Upper lobe of left lung (tissue), 6 donors: ENCODE results near the gene FN3KRP. TPM values are rescaled to one million over a fixed set of nuclear protein-coding genes. Genes with fewer than 3 reads are reported as not detected.
A peak's percentile ranks its signal among the peaks of the same experiment; 100 is the strongest.

ENCODE experiments used
- ATAC-seq, 2 donors: fragments of 200-7000 bp; cut with Tn5 transposase; one replicate each; pipeline ENCODE4 v1.9.1; 2022; ENCODE audit warnings: mild to moderate bottlenecking in 2 of 2, moderate library complexity in 2 of 2; ENCODE audit not compliant: low FRiP score in 2 of 2
- DNase-seq, 2 donors: peaks; one replicate each; pipeline ENCODE4 v3.0.0-alpha.2; 2019 to 2020
- H3K27ac ChIP-seq, 4 donors: fragments of 200-600 bp; sonication (generic); one replicate each; pipeline ENCODE4 v1.5.1; 2016 to 2019
- H3K27me3 ChIP-seq, 4 donors: fragments of 200-600 bp; sonication (generic); one replicate each; pipeline ENCODE4 v1.5.1; 2017 to 2019
- H3K36me3 ChIP-seq, 4 donors: fragments of 200-600 bp; sonication (generic); one replicate each; pipeline ENCODE4 v1.5.1; 2016 to 2019
- H3K4me1 ChIP-seq, 4 donors: fragments of 200-600 bp; sonication (generic); one replicate each; pipeline ENCODE4 v1.5.1; 2018 to 2019
- H3K4me3 ChIP-seq, 4 donors: fragments of 200-600 bp; sonication (generic); one replicate each; pipeline ENCODE4 v1.5.1; 2017 to 2019; ENCODE audit warnings: mild to moderate bottlenecking in 2 of 4, moderate library complexity in 1 of 4
- H3K9me3 ChIP-seq, 4 donors: fragments of 200-600 bp; sonication (generic); one replicate each; pipeline ENCODE4 v1.5.1; 2018 to 2019
- EP300 ChIP-seq, 4 donors: sonication (generic); formaldehyde crosslinking; IDR thresholded peaks; one replicate each; pipeline ENCODE4 v1.5.1; 2017; ENCODE audit warnings: antibody characterized with exemption in 4 of 4, control low read depth in 2 of 4
- POLR2A ChIP-seq, 4 donors: fragments of 450-650 bp; IDR thresholded peaks; one replicate each; pipeline ENCODE4 v1.5.1; 2016 to 2017; ENCODE audit warnings: antibody characterized with exemption in 4 of 4, mild to moderate bottlenecking in 2 of 4
- POLR2AphosphoS5 ChIP-seq, 2 donors: sonication (generic); formaldehyde crosslinking; IDR thresholded peaks; one replicate each; pipeline ENCODE4 v1.5.1; 2017; ENCODE audit warnings: antibody characterized with exemption in 2 of 2
- WGBS, 2 donors: methylation state at CpG; one replicate each; pipeline ENCODE4 v1.1.5; 2017 to 2018; 5-methylcytosine and 5-hydroxymethylcytosine counted together
- total RNA-seq, 6 donors: library from RNA; depleted of rRNA in 4 of 6; stranded (reverse); fragments of >200 nt in 4 of 6; gene quantifications; one replicate each; pipeline versions ENCODE4 v1.1.0 to v1.2.1, GENCODE V29; 2016 to 2021
- TF ChIP-seq, protein P1 (sequence below), 6 experiments: fragments of 450-650 bp in 4 of 6; fragments of 200-600 bp in 2 of 6; sonication (generic) in 2 of 6; IDR thresholded peaks; one replicate each; pipeline ENCODE4 v1.5.1; 2016 to 2019; ENCODE audit warnings: antibody characterized with exemption in 6 of 6
- donor health status: DM: no; HTN: no; CAD: no; lungs with moderate emphysema.
- donor health status: DM: no; HTN: yes; CAD: no; lungs with severe emphysema.

Gene FN3KRP
- total RNA-seq, 6 donors from 2014 or later: 14.7 to 94.3 (median 28.8) TPM

DNA sequence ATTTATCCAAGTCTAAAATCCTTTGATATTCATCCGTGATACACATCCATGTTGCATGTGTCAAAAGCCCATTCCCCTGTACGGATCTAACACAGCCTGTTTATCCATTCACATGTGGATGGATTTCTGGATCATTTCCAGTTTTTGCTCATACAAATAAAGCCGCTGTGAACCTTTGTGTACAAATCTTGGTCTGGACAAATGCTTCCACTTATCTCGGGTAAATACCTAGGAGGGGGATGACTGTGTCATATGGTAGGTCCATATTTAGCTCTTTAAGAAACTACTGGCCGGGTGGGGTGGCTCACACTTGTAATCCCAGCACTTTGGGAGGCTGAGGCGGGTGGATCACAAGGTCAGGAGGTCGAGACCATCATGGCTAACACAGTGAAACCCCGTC is 29.0 kb downstream of the FN3KRP start:
- Histone ChIP-seq H3K27ac (no peak overlapping the region), H3K9me3 (peaks cover 0 to 10% (median 2%) of the 10 kb centered on the region in 4 donors), H3K4me3 (no peak overlapping the region), H3K27me3 (no peaks in the 10 kb centered on the region), H3K36me3 (peaks cover 9 to 26% (median 21%) of the 10 kb centered on the region in 4 donors), H3K4me1 (no peaks in the 10 kb centered on the region)
- no peak for DNase-seq
- WGBS, 2 donors: 66 to 71% methylated on average over 8 of the region's 8 CpGs
- no peak for ATAC-seq
- no peak for TF ChIP-seq POLR2AphosphoS5 (IDR thresholded peaks at IDR 0.05)
- TF ChIP-seq POLR2A (IDR thresholded peaks at IDR 0.05): no peak
- TF ChIP-seq, protein P1, sequence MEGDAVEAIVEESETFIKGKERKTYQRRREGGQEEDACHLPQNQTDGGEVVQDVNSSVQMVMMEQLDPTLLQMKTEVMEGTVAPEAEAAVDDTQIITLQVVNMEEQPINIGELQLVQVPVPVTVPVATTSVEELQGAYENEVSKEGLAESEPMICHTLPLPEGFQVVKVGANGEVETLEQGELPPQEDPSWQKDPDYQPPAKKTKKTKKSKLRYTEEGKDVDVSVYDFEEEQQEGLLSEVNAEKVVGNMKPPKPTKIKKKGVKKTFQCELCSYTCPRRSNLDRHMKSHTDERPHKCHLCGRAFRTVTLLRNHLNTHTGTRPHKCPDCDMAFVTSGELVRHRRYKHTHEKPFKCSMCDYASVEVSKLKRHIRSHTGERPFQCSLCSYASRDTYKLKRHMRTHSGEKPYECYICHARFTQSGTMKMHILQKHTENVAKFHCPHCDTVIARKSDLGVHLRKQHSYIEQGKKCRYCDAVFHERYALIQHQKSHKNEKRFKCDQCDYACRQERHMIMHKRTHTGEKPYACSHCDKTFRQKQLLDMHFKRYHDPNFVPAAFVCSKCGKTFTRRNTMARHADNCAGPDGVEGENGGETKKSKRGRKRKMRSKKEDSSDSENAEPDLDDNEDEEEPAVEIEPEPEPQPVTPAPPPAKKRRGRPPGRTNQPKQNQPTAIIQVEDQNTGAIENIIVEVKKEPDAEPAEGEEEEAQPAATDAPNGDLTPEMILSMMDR (IDR thresholded peaks at IDR 0.05): no peak
- no peak for TF ChIP-seq EP300 (IDR thresholded peaks at IDR 0.05)

GRCh38 chr17:82748756-82749155 is 32.2 kb downstream of the FN3KRP start:
- no peak for TF ChIP-seq POLR2A (IDR thresholded peaks at IDR 0.05)
- TF ChIP-seq, protein P1 (IDR thresholded peaks at IDR 0.05): no peak
- TF ChIP-seq EP300 (IDR thresholded peaks at IDR 0.05): no peak
- no peak for TF ChIP-seq POLR2AphosphoS5 (IDR thresholded peaks at IDR 0.05)
- Histone ChIP-seq H3K4me1 (peaks cover 10 to 20% (median 12%) of the 10 kb centered on the region in 4 donors), H3K4me3 (no peak overlapping the region), H3K27ac (no peak overlapping the region), H3K27me3 (no peaks in the 10 kb centered on the region), H3K9me3 (peaks cover 0 to 5% (median 0%) of the 10 kb centered on the region in 4 donors), H3K36me3 (no peaks in the 10 kb centered on the region)
- ATAC-seq (no peak), DNase-seq (no peak)
- 98% methylated on average over 16 of the region's 16 CpGs for WGBS, 2 donors

- Histone ChIP-seq H3K4me1 (peaks cover 10 to 21% (median 12%) of the 10 kb centered on the region in 4 donors), H3K4me3 (no peak overlapping the region), H3K27ac (no peak overlapping the region), H3K36me3 (no peaks in the 10 kb centered on the region), H3K27me3 (no peaks in the 10 kb centered on the region), H3K9me3 (peaks cover 0 to 5% (median 0%) of the 10 kb centered on the region in 4 donors)
- DNase-seq (no peak), ATAC-seq (no peak)
- no peak for TF ChIP-seq POLR2AphosphoS5 (IDR thresholded peaks at IDR 0.05)
- TF ChIP-seq POLR2A (IDR thresholded peaks at IDR 0.05): no peak
- TF ChIP-seq, protein P1 (IDR thresholded peaks at IDR 0.05): no peak
- TF ChIP-seq EP300 (IDR thresholded peaks at IDR 0.05): no peak
- WGBS, 2 donors: 72 to 85% methylated on average over 35 of the region's 40 CpGs
These were observed 33.9 kb downstream of the FN3KRP start for GRCh38 chr17:82750241-82750908.

DNA sequence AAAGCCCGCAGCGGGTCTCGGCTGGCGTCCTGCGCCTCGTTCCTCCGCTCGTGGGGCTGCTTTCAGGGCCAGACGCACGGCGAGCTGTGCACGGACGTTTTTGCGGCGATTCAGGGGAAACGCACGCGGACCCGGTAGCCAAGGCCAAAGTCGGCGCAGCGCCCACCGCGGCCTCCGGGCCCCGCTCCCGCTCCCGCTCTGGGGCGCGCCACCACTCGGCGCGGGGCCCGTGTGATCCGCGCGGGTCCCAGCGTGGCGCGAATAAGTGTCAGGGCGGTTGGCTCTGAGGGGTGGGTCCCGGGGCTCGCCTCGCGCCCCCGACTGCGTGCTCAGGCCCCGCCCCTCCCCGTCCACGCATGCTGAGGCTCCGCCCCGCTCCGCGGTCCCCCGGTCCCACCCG is 34.7 kb downstream of the FN3KRP start:
- no peak for ATAC-seq
- TF ChIP-seq, protein P1 (IDR thresholded peaks at IDR 0.05): peak in 1 of 6 experiments; percentile 38
- TF ChIP-seq POLR2A (IDR thresholded peaks at IDR 0.05) (peak in 1 of 4 donors; percentile 19), EP300 (IDR thresholded peaks at IDR 0.05) (no peak)
- Histone ChIP-seq H3K27ac (peak overlapping the region; percentile 61 to 91 (median 68)), H3K4me1 (peaks cover 10 to 21% (median 12%) of the 10 kb centered on the region in 4 donors), H3K27me3 (no peaks in the 10 kb centered on the region), H3K36me3 (no peaks in the 10 kb centered on the region), H3K9me3 (no peaks in the 10 kb centered on the region), H3K4me3 (peak overlapping the region; percentile 37 to 100 (median 88))
- no peak for DNase-seq
- 0 to 1% methylated on average over 1 to 29 of the region's 56 CpGs for WGBS, 2 donors
